Endometrial microvascular endothelial cells (primary cell): ENCODE data around the gene DBF4B. TPM values are rescaled to one million over a fixed set of nuclear protein-coding genes. Genes with fewer than 3 reads are reported as not detected.
"Not testable (repeated sequence)": the region's sequence is repeated elsewhere in the genome, so short reads cannot be mapped to it uniquely, and the experiment has no call there.

Experiments
- in situ Hi-C: cut with HindIII; loops from 2 replicates; pipeline ENCODE4 v1.10.0; 2017; ENCODE audit warnings: low sequenced_read_pairs, low pct_unique_long_range_greater_than_20kb; ENCODE audit errors: inconsistent ontology term
- total RNA-seq: library from RNA; depleted of rRNA; stranded (reverse); fragments of >200 nt; gene quantifications from one replicate; pipeline ENCODE4 v1.2.3, GENCODE V29; 2015; ENCODE audit errors: inconsistent ontology term

DBF4B gene, protein sequence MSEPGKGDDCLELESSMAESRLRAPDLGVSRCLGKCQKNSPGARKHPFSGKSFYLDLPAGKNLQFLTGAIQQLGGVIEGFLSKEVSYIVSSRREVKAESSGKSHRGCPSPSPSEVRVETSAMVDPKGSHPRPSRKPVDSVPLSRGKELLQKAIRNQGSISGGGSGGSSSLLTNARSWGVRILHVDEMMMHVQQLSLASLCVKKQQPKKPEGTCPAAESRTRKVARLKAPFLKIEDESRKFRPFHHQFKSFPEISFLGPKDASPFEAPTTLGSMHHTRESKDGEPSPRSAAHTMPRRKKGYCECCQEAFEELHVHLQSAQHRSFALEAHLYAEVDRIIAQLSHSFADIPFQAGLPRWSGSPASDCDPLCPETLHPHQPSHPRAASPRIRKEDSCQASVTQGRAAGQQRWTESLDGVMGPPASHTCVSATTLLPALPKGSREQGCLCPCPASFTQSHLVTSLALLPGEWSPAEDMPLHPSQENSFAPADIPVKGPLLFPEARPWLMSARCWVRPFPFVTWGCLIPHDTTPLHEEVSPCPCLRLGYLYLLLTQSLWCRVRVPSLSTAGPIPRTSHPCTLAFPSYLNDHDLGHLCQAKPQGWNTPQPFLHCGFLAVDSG
- 12.8 TPM for total RNA-seq

- in situ Hi-C loops = no loop called here
Observed at GRCh38 chr17:44708401-44709263, at the start of gene DBF4B. Gene DBF4B (plus strand): TSS chr17:44708665. CDS start chr17:44708821, 156 bp downstream.

DNA sequence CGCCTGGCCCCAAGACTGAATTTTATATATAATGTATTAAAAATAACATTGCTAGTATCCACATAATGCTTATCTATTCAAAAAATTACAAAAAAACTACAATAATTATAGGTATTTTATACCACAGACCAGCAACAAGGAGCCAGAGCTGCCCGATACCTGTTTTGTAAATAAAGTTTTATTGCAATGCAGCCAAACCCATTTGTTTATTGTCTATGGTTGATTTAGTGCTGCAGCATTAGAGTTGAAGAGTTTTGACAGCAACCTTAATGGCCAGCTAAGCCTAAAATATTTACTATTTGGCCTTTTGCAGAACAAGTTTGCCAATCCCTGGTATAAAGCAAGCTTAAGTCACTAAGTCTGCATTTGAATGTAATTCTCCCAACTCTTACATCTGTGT is 46.6 kb upstream of the DBF4B start:
- in situ Hi-C loops = no loop called here

- in situ Hi-C loops = no loop called here
Observed at GRCh38 chr17:44663095-44663494, 45.4 kb upstream of the DBF4B start.

GRCh38 chr17:44664867-44665266 is 43.6 kb upstream of the DBF4B start:
- in situ Hi-C loops = no loop called here

DNA sequence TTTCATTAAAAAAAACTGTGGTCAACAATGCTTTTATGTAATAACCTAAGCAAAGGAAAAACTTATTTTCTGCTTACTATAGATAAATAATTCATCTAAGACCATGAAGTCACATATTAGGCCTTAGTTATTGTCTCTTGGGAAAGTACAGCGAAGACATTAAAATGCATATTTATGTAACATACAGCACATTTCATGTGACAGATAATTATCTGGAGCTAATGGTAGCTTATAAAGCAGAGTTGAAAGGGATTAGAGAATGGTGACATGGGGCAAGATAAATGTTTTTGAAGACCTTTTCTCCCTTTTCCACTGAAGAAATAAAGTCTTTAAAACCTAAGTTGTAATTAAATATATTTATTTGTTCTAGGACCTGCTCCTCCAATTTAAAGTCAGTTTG is 42.5 kb upstream of the DBF4B start:
- in situ Hi-C loops = no loop called here

DNA sequence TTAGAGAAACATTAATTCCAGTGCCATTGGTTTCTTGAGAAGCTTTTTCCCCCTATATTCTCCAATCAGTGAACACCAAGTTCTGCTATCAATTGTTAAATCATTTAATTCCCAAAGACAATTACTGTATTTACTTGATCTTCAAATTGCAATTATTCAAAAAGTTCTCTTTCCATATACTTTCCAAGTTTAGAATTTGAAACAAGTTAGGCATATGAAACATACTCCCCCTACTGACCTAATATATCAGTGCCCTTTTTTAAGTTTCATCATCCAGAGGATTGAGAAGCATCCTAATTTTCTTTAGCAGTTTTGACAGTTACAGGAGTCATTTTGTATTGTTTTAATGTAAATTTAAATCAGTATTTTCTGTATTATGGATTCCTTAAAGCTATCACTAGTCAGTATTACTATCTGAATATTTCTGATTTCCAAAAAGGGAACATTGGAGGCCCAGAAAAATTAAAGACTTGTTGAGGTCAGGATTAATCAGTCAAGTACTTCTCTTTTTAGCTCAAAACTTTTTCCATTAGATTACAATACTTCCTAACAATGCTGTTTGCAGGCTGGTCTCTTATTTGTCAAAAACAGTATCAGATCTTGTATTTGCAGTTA is 35.9 kb upstream of the DBF4B start:
- in situ Hi-C loops = no loop called here

DNA sequence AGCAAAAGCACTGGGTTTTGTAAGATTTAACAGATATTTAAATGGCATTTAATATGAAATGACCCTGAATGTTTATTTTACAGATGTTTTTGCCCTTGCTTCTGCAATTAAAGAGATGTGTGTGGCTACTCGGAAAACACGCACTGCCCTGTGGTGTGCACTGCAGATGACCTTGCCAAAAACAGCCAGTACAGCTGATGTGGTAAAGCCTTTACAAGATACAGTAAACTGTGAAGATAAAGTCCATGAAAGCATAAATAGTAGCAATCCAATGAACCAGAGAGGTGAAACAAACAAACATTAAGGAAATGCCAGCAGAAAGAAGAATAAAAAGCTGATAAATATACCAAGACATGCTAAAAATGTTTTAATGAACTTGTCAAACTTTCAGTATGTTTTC is 34.6 kb upstream of the DBF4B start:
- in situ Hi-C loops = no loop called here

DNA sequence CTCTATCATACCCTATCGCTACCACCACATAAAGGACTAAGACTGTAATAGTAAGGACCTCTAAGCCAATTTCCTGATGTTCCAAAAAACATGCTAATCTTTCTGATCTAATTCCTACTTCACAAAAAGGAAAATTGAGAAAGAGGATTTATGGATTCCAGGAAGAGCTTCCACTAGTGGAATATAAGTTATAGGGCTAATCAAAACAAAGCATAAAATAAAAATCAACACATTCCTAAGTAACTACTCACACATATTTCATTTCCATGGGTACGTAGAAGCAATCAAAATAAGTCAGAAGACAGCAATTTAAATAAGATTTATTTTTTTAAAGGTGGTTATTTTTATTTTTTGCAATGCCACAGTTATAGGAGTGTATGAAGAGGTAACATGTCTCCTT is 31.3 kb upstream of the DBF4B start:
- in situ Hi-C loops = no loop called here

DNA sequence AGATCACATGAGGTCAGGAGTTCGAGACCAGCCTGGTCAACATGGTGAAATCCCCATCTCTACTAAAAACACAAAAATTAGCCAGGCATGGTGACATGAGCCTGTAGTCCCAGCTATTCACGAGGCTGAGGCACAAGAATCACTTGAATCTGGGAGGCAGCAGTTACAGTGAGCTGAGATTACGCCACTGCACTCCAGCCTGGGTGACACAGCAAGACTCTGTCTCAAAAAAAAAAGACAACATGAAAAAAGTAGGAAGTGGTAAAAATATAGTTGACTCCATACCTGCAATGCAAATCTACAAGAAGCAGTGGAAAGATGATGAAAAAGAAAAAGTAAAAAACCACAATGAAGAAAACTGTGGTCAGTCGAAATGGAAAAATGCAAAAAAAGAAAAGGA is 25.2 kb upstream of the DBF4B start:
- in situ Hi-C loops = not testable (repeated sequence)

- in situ Hi-C loops = no loop called here
Observed at GRCh38 chr17:44687756-44688155, 20.7 kb upstream of the DBF4B start.

- in situ Hi-C loops = no loop called here
Observed at GRCh38 chr17:44688200-44688599, 20.3 kb upstream of the DBF4B start.

GRCh38 chr17:44688675-44689476 is 19.6 kb upstream of the DBF4B start:
- in situ Hi-C loops = no loop called here

GRCh38 chr17:44689477-44690217 is 18.8 kb upstream of the DBF4B start, which contains the start of gene CCDC43:
Gene CCDC43 (minus strand): TSS chr17:44689776. CDS start chr17:44689753, 23 bp downstream.
- in situ Hi-C loops = no loop called here

- in situ Hi-C loops = not testable (repeated sequence)
Observed at GRCh38 chr17:44690746-44691306, 17.6 kb upstream of the DBF4B start.

DNA sequence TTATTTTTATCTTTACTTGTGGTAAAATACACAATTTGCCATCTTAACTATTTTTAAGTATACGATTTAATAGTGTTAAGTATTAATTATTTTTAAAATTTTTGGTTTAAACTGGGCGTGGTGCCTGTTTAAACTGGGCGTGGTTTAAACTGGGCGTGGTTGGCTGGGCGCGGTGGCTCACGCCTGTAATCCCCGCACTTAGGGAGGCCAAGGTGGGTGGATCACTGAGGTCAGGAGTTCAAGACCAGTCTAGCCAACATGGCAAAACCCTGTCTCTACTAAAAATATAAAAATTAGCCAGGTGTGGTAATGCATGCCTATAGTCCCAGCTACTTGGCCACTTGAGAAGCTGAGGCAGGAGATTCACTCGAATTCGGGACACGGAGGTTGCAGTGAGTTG is 14.9 kb upstream of the DBF4B start:
- in situ Hi-C loops = no loop called here

- in situ Hi-C loops = not testable (repeated sequence)
Observed at GRCh38 chr17:44700288-44700687, 8.2 kb upstream of the DBF4B start.

DNA sequence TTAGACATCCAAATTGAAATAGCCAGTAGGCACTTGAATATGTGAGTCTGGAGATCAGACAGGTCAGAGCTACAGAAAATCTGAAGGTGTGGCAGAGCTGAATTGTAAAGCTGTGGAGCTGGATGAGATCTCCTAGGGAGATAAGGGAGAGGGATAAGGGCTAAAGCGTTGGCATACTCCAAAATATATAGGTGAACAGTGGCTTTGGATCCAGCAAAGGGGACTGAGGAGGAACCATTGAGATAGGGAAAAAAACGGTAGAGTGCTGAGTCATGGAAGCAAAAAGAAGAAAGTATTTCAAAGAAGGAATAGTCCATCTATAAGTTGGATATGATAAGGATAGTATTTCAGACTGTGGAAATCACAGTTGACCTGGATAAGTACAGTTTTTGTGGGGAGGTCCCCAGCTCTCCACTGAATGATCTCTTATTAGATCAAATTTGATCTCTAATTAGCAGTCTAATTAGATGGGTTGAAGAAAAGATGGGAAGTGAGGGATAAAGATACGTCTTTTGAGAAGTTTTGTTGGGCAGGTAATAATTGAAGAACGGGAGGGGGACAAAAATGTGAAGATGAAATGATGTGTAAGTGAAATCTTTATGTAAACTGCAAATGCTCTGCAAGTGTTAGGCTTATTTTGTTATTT is 587 bp upstream of the DBF4B start:
- in situ Hi-C loops = no loop called here
